ENCODE results near the gene ARSI.

DNA sequence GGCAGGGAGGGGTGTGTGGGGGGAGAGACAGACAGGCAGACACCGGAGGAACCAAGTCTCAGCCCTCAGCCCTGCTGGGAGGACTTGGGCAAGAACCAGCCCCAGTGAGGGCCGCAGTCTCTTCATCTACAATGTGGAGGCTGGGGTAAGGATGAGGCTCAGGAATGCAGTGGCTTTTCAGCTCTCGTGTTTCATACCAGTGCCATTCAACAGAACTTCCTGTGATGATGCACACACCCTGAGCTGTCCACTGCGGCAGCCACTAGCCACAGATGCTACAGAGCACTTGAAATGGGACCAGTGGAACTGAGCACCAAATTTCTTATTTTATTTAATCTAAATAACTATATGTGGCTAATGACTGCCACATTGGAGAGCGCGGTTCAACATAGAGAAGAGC lies 23.8 kb downstream of the ARSI start:
- TF ChIP-seq, protein P1, sequence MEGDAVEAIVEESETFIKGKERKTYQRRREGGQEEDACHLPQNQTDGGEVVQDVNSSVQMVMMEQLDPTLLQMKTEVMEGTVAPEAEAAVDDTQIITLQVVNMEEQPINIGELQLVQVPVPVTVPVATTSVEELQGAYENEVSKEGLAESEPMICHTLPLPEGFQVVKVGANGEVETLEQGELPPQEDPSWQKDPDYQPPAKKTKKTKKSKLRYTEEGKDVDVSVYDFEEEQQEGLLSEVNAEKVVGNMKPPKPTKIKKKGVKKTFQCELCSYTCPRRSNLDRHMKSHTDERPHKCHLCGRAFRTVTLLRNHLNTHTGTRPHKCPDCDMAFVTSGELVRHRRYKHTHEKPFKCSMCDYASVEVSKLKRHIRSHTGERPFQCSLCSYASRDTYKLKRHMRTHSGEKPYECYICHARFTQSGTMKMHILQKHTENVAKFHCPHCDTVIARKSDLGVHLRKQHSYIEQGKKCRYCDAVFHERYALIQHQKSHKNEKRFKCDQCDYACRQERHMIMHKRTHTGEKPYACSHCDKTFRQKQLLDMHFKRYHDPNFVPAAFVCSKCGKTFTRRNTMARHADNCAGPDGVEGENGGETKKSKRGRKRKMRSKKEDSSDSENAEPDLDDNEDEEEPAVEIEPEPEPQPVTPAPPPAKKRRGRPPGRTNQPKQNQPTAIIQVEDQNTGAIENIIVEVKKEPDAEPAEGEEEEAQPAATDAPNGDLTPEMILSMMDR (IDR thresholded peaks at IDR 0.05): no peak
- TF ChIP-seq, protein P2, sequence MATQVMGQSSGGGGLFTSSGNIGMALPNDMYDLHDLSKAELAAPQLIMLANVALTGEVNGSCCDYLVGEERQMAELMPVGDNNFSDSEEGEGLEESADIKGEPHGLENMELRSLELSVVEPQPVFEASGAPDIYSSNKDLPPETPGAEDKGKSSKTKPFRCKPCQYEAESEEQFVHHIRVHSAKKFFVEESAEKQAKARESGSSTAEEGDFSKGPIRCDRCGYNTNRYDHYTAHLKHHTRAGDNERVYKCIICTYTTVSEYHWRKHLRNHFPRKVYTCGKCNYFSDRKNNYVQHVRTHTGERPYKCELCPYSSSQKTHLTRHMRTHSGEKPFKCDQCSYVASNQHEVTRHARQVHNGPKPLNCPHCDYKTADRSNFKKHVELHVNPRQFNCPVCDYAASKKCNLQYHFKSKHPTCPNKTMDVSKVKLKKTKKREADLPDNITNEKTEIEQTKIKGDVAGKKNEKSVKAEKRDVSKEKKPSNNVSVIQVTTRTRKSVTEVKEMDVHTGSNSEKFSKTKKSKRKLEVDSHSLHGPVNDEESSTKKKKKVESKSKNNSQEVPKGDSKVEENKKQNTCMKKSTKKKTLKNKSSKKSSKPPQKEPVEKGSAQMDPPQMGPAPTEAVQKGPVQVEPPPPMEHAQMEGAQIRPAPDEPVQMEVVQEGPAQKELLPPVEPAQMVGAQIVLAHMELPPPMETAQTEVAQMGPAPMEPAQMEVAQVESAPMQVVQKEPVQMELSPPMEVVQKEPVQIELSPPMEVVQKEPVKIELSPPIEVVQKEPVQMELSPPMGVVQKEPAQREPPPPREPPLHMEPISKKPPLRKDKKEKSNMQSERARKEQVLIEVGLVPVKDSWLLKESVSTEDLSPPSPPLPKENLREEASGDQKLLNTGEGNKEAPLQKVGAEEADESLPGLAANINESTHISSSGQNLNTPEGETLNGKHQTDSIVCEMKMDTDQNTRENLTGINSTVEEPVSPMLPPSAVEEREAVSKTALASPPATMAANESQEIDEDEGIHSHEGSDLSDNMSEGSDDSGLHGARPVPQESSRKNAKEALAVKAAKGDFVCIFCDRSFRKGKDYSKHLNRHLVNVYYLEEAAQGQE (IDR thresholded peaks at IDR 0.05; ENCODE audit: low read depth, low read length): peak; percentile 78
- TF ChIP-seq GABPA (IDR thresholded peaks at IDR 0.05; ENCODE audit: low read depth): no peak
- TF ChIP-seq JUND (IDR thresholded peaks at IDR 0.05): no peak
- TF ChIP-seq SMC3 (IDR thresholded peaks at IDR 0.05; ENCODE audit: low read depth, low read length): no peak
- no peak; a peak in 1 of 4 replicates for TF ChIP-seq EP300 (IDR thresholded peaks at IDR 0.05; ENCODE audit: borderline replicate concordance in 1 of 2, low read depth in 1 of 2, low read length in 1 of 2)
- TF ChIP-seq SIN3A (IDR thresholded peaks at IDR 0.05; ENCODE audit: borderline replicate concordance, low read depth, low read length): no peak
- TF ChIP-seq RAD21 (IDR thresholded peaks at IDR 0.05; ENCODE audit: low read length): no peak
- TF ChIP-seq, protein P3, sequence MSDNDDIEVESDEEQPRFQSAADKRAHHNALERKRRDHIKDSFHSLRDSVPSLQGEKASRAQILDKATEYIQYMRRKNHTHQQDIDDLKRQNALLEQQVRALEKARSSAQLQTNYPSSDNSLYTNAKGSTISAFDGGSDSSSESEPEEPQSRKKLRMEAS (IDR thresholded peaks at IDR 0.05; ENCODE audit: low read depth): peak; percentile 66
- no peak for TF ChIP-seq EZH2phosphoT487 (IDR thresholded peaks at IDR 0.05; ENCODE audit: borderline replicate concordance, low read depth)
- TF ChIP-seq NFIC (IDR thresholded peaks at IDR 0.05; ENCODE audit: borderline replicate concordance): no peak
